ENCODE results near the gene EPB41. TPM values are rescaled to one million over a fixed set of nuclear protein-coding genes. Genes with fewer than 3 reads are reported as not detected.

The EPB41 gene
- total and polyA plus RNA-seq, 2 of the 8 experiments (the other 6 are each of a cell fraction or from before 2014, with no cell fraction given): 36.7 to 109 TPM

GRCh38 chr1:29120947-29121485, 206.6 kb downstream of the EPB41 start (continued):
- TF ChIP-seq CTCF (IDR thresholded peaks at IDR 0.05; ENCODE audit: control extremely low read depth in 1 of 3, insufficient read depth in 1 of 3, low read depth in 1 of 3, low read length in 3 of 3) (peak in 2 of 3 experiments; percentile 86 to 99; a peak in 3 of 4 replicates), JUND (IDR thresholded peaks at IDR 0.05; ENCODE audit: low read length) (no peak), CBX8 (IDR thresholded peaks at IDR 0.05; ENCODE audit: borderline replicate concordance, low read depth, low read length) (no peak), SRF (IDR thresholded peaks at IDR 0.05; ENCODE audit: low read depth, low read length) (no peak)
